IPS-15b (cell line): ENCODE results near the gene SOX9.
"Not testable (repeated sequence)": the region's sequence is repeated elsewhere in the genome, so short reads cannot be mapped to it uniquely, and the experiment has no call there.

Experiments used
- H3K27me3 ChIP-seq: one replicate; pipeline ENCODE4 v1.6.1; 2013; ENCODE audit warnings: low read length; ENCODE audit not compliant: control insufficient read depth, insufficient read depth
- H3K36me3 ChIP-seq: one replicate; pipeline ENCODE4 v1.6.1; 2013; ENCODE audit warnings: low read length; ENCODE audit not compliant: control insufficient read depth, insufficient read depth
- H3K4me1 ChIP-seq: one replicate; pipeline ENCODE4 v1.6.1; 2013; ENCODE audit warnings: mild to moderate bottlenecking, low read length; ENCODE audit not compliant: control insufficient read depth, insufficient read depth
- H3K4me3 ChIP-seq: one replicate; pipeline ENCODE4 v1.5.1; 2013; ENCODE audit warnings: low read depth, low read length
- H3K9ac ChIP-seq: one replicate; pipeline ENCODE4 v1.6.1; 2013; ENCODE audit warnings: low read depth, mild to moderate bottlenecking, low read length
- H3K9me3 ChIP-seq: one replicate; pipeline ENCODE4 v1.6.1; 2013; ENCODE audit warnings: mild to moderate bottlenecking, low read length; ENCODE audit not compliant: control insufficient read depth, insufficient read depth

Gene SOX9

GRCh38 chr17:72137161-72137560 is 16.3 kb downstream of the SOX9 start:
- Histone ChIP-seq H3K4me1 (peaks cover 8% of the 10 kb centered on the region), H3K36me3 (no peaks in the 10 kb centered on the region)

GRCh38 chr17:72139212-72139611 is 18.4 kb downstream of the SOX9 start:
- Histone ChIP-seq H3K4me1 (peaks cover 8% of the 10 kb centered on the region), H3K4me3 (no peak overlapping the region), H3K27me3 (no peaks in the 10 kb centered on the region), H3K9ac (no peak overlapping the region), H3K9me3 (no peaks in the 10 kb centered on the region), H3K36me3 (no peaks in the 10 kb centered on the region)

More at GRCh38 chr17:72137161-72137560, 16.3 kb downstream of the SOX9 start:
- no peaks in the 10 kb centered on the region for H3K9me3 ChIP-seq
- no peaks in the 10 kb centered on the region for H3K27me3 ChIP-seq
- H3K9ac ChIP-seq, result no peak overlapping the region
- no peak overlapping the region for H3K4me3 ChIP-seq

GRCh38 chr17:72141336-72141735 is 20.5 kb downstream of the SOX9 start:
- peaks cover 8% of the 10 kb centered on the region for H3K4me1 ChIP-seq
- no peak overlapping the region for H3K9ac ChIP-seq
- no peaks in the 10 kb centered on the region for H3K27me3 ChIP-seq
- no peaks in the 10 kb centered on the region for H3K36me3 ChIP-seq
- H3K9me3 ChIP-seq, result no peaks in the 10 kb centered on the region
- H3K4me3 ChIP-seq, result no peak overlapping the region

- not testable (repeated sequence) for H3K4me1 ChIP-seq, H3K4me3 ChIP-seq, H3K36me3 ChIP-seq, H3K9ac ChIP-seq, H3K27me3 ChIP-seq, H3K9me3 ChIP-seq
Measured at GRCh38 chr17:72142097-72142496, 21.3 kb downstream of the SOX9 start.

- Histone ChIP-seq H3K36me3 (no peaks in the 10 kb centered on the region), H3K9me3 (no peaks in the 10 kb centered on the region), H3K4me1 (peaks cover 8% of the 10 kb centered on the region), H3K27me3 (no peaks in the 10 kb centered on the region), H3K4me3 (no peak overlapping the region), H3K9ac (no peak overlapping the region)
Measured at GRCh38 chr17:72142614-72143013, 21.8 kb downstream of the SOX9 start.

- Histone ChIP-seq H3K4me1 (peaks cover 8% of the 10 kb centered on the region), H3K9ac (no peak overlapping the region), H3K4me3 (no peak overlapping the region), H3K27me3 (no peaks in the 10 kb centered on the region), H3K9me3 (no peaks in the 10 kb centered on the region), H3K36me3 (no peaks in the 10 kb centered on the region)
Measured at GRCh38 chr17:72143245-72143644, 22.4 kb downstream of the SOX9 start.

- no peaks in the 10 kb centered on the region for H3K27me3 ChIP-seq
- no peaks in the 10 kb centered on the region for H3K36me3 ChIP-seq
- H3K9ac ChIP-seq, result no peak overlapping the region
- peaks cover 8% of the 10 kb centered on the region for H3K4me1 ChIP-seq
- H3K4me3 ChIP-seq, result no peak overlapping the region
- H3K9me3 ChIP-seq, result no peaks in the 10 kb centered on the region
Measured at GRCh38 chr17:72144101-72144500, 23.3 kb downstream of the SOX9 start.

GRCh38 chr17:72145562-72145961 is 24.7 kb downstream of the SOX9 start:
- H3K36me3 ChIP-seq, result no peaks in the 10 kb centered on the region
- H3K9ac ChIP-seq, result no peak overlapping the region

GRCh38 chr17:72145962-72146361 is 25.1 kb downstream of the SOX9 start:
- peaks cover 7% of the 10 kb centered on the region for H3K4me1 ChIP-seq
- H3K4me3 ChIP-seq, result no peak overlapping the region
- H3K27me3 ChIP-seq, result no peaks in the 10 kb centered on the region
- no peak overlapping the region for H3K9ac ChIP-seq
- H3K36me3 ChIP-seq, result no peaks in the 10 kb centered on the region
- H3K9me3 ChIP-seq, result no peaks in the 10 kb centered on the region

More at GRCh38 chr17:72145562-72145961, 24.7 kb downstream of the SOX9 start:
- no peaks in the 10 kb centered on the region for H3K9me3 ChIP-seq
- peaks cover 7% of the 10 kb centered on the region for H3K4me1 ChIP-seq
- no peak overlapping the region for H3K4me3 ChIP-seq
- H3K27me3 ChIP-seq, result no peaks in the 10 kb centered on the region

GRCh38 chr17:72146371-72146770 is 25.6 kb downstream of the SOX9 start:
- no peak overlapping the region for H3K4me3 ChIP-seq
- no peaks in the 10 kb centered on the region for H3K27me3 ChIP-seq
- H3K36me3 ChIP-seq, result no peaks in the 10 kb centered on the region
- peaks cover 10% of the 10 kb centered on the region for H3K4me1 ChIP-seq
- H3K9me3 ChIP-seq, result no peaks in the 10 kb centered on the region
- H3K9ac ChIP-seq, result no peak overlapping the region

- no peak overlapping the region for H3K9ac ChIP-seq
- H3K4me3 ChIP-seq, result peak overlapping the region; percentile 40
- H3K36me3 ChIP-seq, result no peaks in the 10 kb centered on the region
- no peaks in the 10 kb centered on the region for H3K27me3 ChIP-seq
- peaks cover 27% of the 10 kb centered on the region for H3K4me1 ChIP-seq
- H3K9me3 ChIP-seq, result no peaks in the 10 kb centered on the region
Measured at GRCh38 chr17:72150632-72151460, 30.0 kb downstream of the SOX9 start.

GRCh38 chr17:72151565-72152386 is 31.0 kb downstream of the SOX9 start:
- Histone ChIP-seq H3K36me3 (no peaks in the 10 kb centered on the region), H3K4me3 (peak overlapping the region; percentile 40), H3K4me1 (peaks cover 27% of the 10 kb centered on the region), H3K27me3 (no peaks in the 10 kb centered on the region), H3K9me3 (no peaks in the 10 kb centered on the region), H3K9ac (no peak overlapping the region)
